Right ventricle myocardium superior (tissue), 1 donor: ENCODE results near the gene SULF2. TPM values are rescaled to one million over a fixed set of nuclear protein-coding genes. Genes with fewer than 3 reads are reported as not detected.
A peak's percentile ranks its signal among the peaks of the same experiment; 100 is the strongest.

Experiments used
- ATAC-seq: fragments of 200-7000 bp; cut with Tn5 transposase; one replicate; pipeline ENCODE4 v1.9.1; 2020; ENCODE audit warnings: mild to moderate bottlenecking; ENCODE audit not compliant: poor library complexity
- DNase-seq: peaks from one replicate; pipeline ENCODE4 v3.0.0-alpha.2; 2020
- intact Hi-C: fragments of 100-400 bp; cut with DNase I; formaldehyde crosslinking; loops from one replicate; pipeline ENCODE4 v1.11.2; 2022
- total RNA-seq: library from RNA; stranded (reverse); fragmentation: NEBNext Ultra II Directional; extraction: Animal tissue kit (Norgen Biotek cat#: 25700); gene quantifications from one replicate; pipeline ENCODE4 v1.2.1, GENCODE V29; 2021
- donor health status: DM: no; HTN: yes; CAD: no; lungs with severe emphysema.

SULF2 gene
- total RNA-seq, 1 donor from 2014 or later: 32.0 TPM

- intact Hi-C loops: no loop called here
- no peak for ATAC-seq
- no peak for DNase-seq
These were observed 31.5 kb downstream of the SULF2 start for GRCh38 chr20:47753576-47754387.

GRCh38 chr20:47751449-47751848 is 33.8 kb downstream of the SULF2 start:
- ATAC-seq: no peak
- no peak for DNase-seq
- intact Hi-C loops: no loop called here

GRCh38 chr20:47749339-47749738 is 35.9 kb downstream of the SULF2 start:
- peak; percentile 49 for ATAC-seq
- no peak for DNase-seq
- intact Hi-C loops: no loop called here

GRCh38 chr20:47748823-47749222 is 36.5 kb downstream of the SULF2 start:
- intact Hi-C loops: no loop called here
- ATAC-seq (peak; percentile 56), DNase-seq (no peak)

- DNase-seq (no peak), ATAC-seq (no peak)
- intact Hi-C loops: no loop called here
These were observed 37.2 kb downstream of the SULF2 start for GRCh38 chr20:47748069-47748468.

GRCh38 chr20:47747669-47748031 is 37.6 kb downstream of the SULF2 start:
- no peak for DNase-seq
- no peak for ATAC-seq
- intact Hi-C loops: no loop called here

- DNase-seq (peak; percentile 6), ATAC-seq (no peak)
- intact Hi-C loops: no loop called here
These were observed 40.5 kb downstream of the SULF2 start for GRCh38 chr20:47744803-47745202.

- intact Hi-C loops: no loop called here
- ATAC-seq (no peak), DNase-seq (peak; percentile 3)
These were observed 41.6 kb downstream of the SULF2 start for GRCh38 chr20:47743671-47744070.

GRCh38 chr20:47741669-47742608 is 43.3 kb downstream of the SULF2 start:
- ATAC-seq: peak; percentile 18
- intact Hi-C loops: no loop called here
- DNase-seq: peak; percentile 14

GRCh38 chr20:47740862-47741184 is 44.5 kb downstream of the SULF2 start:
- peak; percentile 53 for ATAC-seq
- intact Hi-C loops: no loop called here

GRCh38 chr20:47740121-47740861 is 45.0 kb downstream of the SULF2 start:
- peak; percentile 17 for DNase-seq
- ATAC-seq: no peak
- intact Hi-C loops: no loop called here

More at GRCh38 chr20:47740862-47741184, 44.5 kb downstream of the SULF2 start:
- peak; percentile 67 for DNase-seq

- intact Hi-C loops: no loop called here
- peak; percentile 17 for DNase-seq
- ATAC-seq: no peak
These were observed 47.4 kb downstream of the SULF2 start for GRCh38 chr20:47737923-47738322.

GRCh38 chr20:47736570-47737152 is 48.6 kb downstream of the SULF2 start:
- DNase-seq (peak; percentile 29), ATAC-seq (no peak)
- intact Hi-C loops: no loop called here

GRCh38 chr20:47735412-47736400 is 49.6 kb downstream of the SULF2 start:
- DNase-seq: peak; percentile 70
- peak; percentile 74 for ATAC-seq
- intact Hi-C loops: no loop called here

GRCh38 chr20:47734870-47735269 is 50.4 kb downstream of the SULF2 start:
- DNase-seq: no peak
- ATAC-seq: no peak
- intact Hi-C loops: no loop called here

- intact Hi-C loops: no loop called here
- DNase-seq (no peak), ATAC-seq (no peak)
These were observed 51.4 kb downstream of the SULF2 start for GRCh38 chr20:47733892-47734291.

- ATAC-seq: no peak
- no peak for DNase-seq
- intact Hi-C loops: no loop called here
These were observed 54.5 kb downstream of the SULF2 start for GRCh38 chr20:47730744-47731143.

GRCh38 chr20:47729472-47729871 is 55.8 kb downstream of the SULF2 start:
- DNase-seq (peak; percentile 10), ATAC-seq (no peak)
- intact Hi-C loops: no loop called here
